HepG2 (cell line): ENCODE data around the gene PDCD11. TPM values are rescaled to one million over a fixed set of nuclear protein-coding genes. Genes with fewer than 3 reads are reported as not detected.

ENCODE experiments used
- ATAC-seq: fragments of 200-7000 bp; cut with Tn5 transposase; 3 replicates; pipeline ENCODE4 v1.9.1; 2020; ENCODE audit warnings: mild to moderate bottlenecking, moderate library complexity
- BruUV-seq: library from RNA; stranded (reverse); fragments of 400-500 nt; replicated peaks from 2 replicates; lab custom pipeline; 2021; lab: Mats Ljungman, UMichigan
- CTCF ChIA-PET: fragments of 300-600 bp; formaldehyde crosslinking; extraction: SDS; loops from one replicate; lab custom pipeline; 2021; ENCODE audit warnings: low total read pairs, inconsistent platforms, low intra/inter-chr PET ratio; lab: Yijun Ruan, JAX
- POLR2A ChIA-PET: fragments of 350-600 bp; sonication (Branson Sonifier 250); formaldehyde crosslinking; loops from one replicate; lab custom pipeline; 2020; ENCODE audit warnings: antibody characterized with exemption, inconsistent platforms; lab: Yijun Ruan, JAX
- DNase-seq: peaks from one replicate; pipeline ENCODE4 v3.0.0-alpha.2; 2015; ENCODE audit warnings: low spot score
- FAIRE-seq: peaks from 3 replicates; lab custom pipeline; 2011; peaks lifted over from hg19 to GRCh38; lab: Jason Lieb, UNC
- H2AFZ ChIP-seq: one replicate; pipeline ENCODE4 v1.6.1; 2011; ENCODE audit warnings: low read length, inconsistent platforms
- H3K27ac ChIP-seq: fragments of 300-600 bp; 3 replicates; pipeline ENCODE4 v1.8.0; 2011; ENCODE audit warnings: mixed run types, mild to moderate bottlenecking, mixed read lengths, low read length, inconsistent platforms; ENCODE audit not compliant: insufficient read depth; ENCODE audit errors: extremely low read length
- H3K27me3 ChIP-seq, 2 experiments: fragments of 200-600 bp in 1 of 2; 2 replicates in 1 of 2; 3 replicates in 1 of 2; pipeline versions ENCODE4 v1.6.0 to v1.8.0; 2011; ENCODE audit warnings: low read length in 2 of 2, mild to moderate bottlenecking in 2 of 2, moderate library complexity in 2 of 2, inconsistent platforms in 1 of 2; ENCODE audit not compliant: insufficient read depth in 2 of 2, control insufficient read depth in 1 of 2
- H3K36me3 ChIP-seq, 2 experiments: fragments of 200-600 bp in 1 of 2; replicated peaks in 1 of 2; 2 replicates in 1 of 2; 3 replicates in 1 of 2; pipeline versions ENCODE4 v1.5.1 to v1.8.0; 2011; ENCODE audit warnings: low read length in 2 of 2, inconsistent platforms in 1 of 2; ENCODE audit not compliant: insufficient read depth in 2 of 2, control insufficient read depth in 1 of 2
- H3K4me1 ChIP-seq: 2 replicates; pipeline ENCODE4 v1.5.1; 2012; ENCODE audit warnings: low read length, inconsistent platforms; ENCODE audit not compliant: insufficient read depth
- H3K4me2 ChIP-seq: 2 replicates; pipeline ENCODE4 v1.6.0; 2011; ENCODE audit warnings: low read depth, low read length, inconsistent platforms
- H3K4me3 ChIP-seq, 3 experiments: fragments of 200-600 bp in 1 of 3; sonication (generic), shearing (Covaris generic) in 1 of 3; replicated peaks in 1 of 3; 2 replicates each; pipeline ENCODE4 v1.5.1; 2011 to 2016; ENCODE audit warnings: low read length in 3 of 3, inconsistent platforms in 2 of 3, low read depth in 2 of 3, mild to moderate bottlenecking in 2 of 3, control low read depth in 1 of 3, mixed read lengths in 1 of 3; ENCODE audit not compliant: insufficient read depth in 1 of 3
- H3K79me2 ChIP-seq: one replicate; pipeline ENCODE4 v1.6.1; 2011; ENCODE audit warnings: low read length, inconsistent platforms; ENCODE audit not compliant: insufficient read depth
- H3K9ac ChIP-seq: 2 replicates; pipeline ENCODE4 v1.6.0; 2011; ENCODE audit warnings: mild to moderate bottlenecking, low read depth, low read length, inconsistent platforms; ENCODE audit not compliant: insufficient read depth
- H3K9me3 ChIP-seq: 2 replicates; pipeline ENCODE4 v1.5.1; 2012; ENCODE audit warnings: mild to moderate bottlenecking, low read length
- H4K20me1 ChIP-seq: 2 replicates; pipeline ENCODE4 v1.6.0; 2011; ENCODE audit warnings: inconsistent platforms, mild to moderate bottlenecking, low read length, moderate library complexity; ENCODE audit not compliant: insufficient read depth
- ARNT2 ChIP-seq: sonication (generic); formaldehyde crosslinking; IDR thresholded peaks from 2 replicates; pipeline ENCODE4 v1.8.0; 2022; ENCODE audit warnings: mild to moderate bottlenecking, low read depth, missing genetic modification reagents, moderate library complexity
- ARNTL ChIP-seq: sonication (generic); formaldehyde crosslinking; IDR thresholded peaks from 2 replicates; pipeline ENCODE4 v1.4.0; 2020; ENCODE audit warnings: mild to moderate bottlenecking, missing genetic modification reagents
- ATAD3A ChIP-seq: sonication (generic); formaldehyde crosslinking; IDR thresholded peaks from 2 replicates; pipeline ENCODE4 v1.4.0; 2020; ENCODE audit warnings: missing genetic modification reagents
- GATA4 ChIP-seq: sonication (generic); IDR thresholded peaks from 2 replicates; pipeline ENCODE4 v1.6.1; 2016; ENCODE audit warnings: antibody characterized with exemption, low read depth, borderline replicate concordance
- REL ChIP-seq: sonication (generic); formaldehyde crosslinking; conservative IDR thresholded peaks from 2 replicates; pipeline ENCODE4 v1.8.0; 2022; ENCODE audit warnings: mild to moderate bottlenecking, missing genetic modification reagents, moderate library complexity
- SMAD1 ChIP-seq: sonication (generic); formaldehyde crosslinking; IDR thresholded peaks from 2 replicates; pipeline ENCODE4 v1.4.0; 2020; ENCODE audit warnings: missing genetic modification reagents, low read depth, mild to moderate bottlenecking, borderline replicate concordance
- ZNF431 ChIP-seq: sonication (generic); formaldehyde crosslinking; IDR thresholded peaks from 2 replicates; pipeline ENCODE4 v1.9.0; 2022; ENCODE audit warnings: missing genetic modification reagents, low read depth, mild to moderate bottlenecking, borderline replicate concordance
- ZNF883 ChIP-seq: sonication (generic); formaldehyde crosslinking; IDR thresholded peaks from 2 replicates; pipeline ENCODE4 v1.5.1; 2020; ENCODE audit warnings: mild to moderate bottlenecking, missing genetic modification reagents; ENCODE audit errors: not compliant biosample characterization
- WGBS: methylation state at CpG from one replicate; pipeline ENCODE4 v1.1.6; 2017; ENCODE audit warnings: low lambda C conversion rate; 5-methylcytosine and 5-hydroxymethylcytosine counted together
- in situ Hi-C: cut with HindIII; loops from 2 replicates; pipeline ENCODE4 v1.10.0; 2017; ENCODE audit warnings: low pct_unique_long_range_greater_than_20kb; ENCODE audit not compliant: extremely low pct_ligation_motif_present
- intact Hi-C: fragments of 100-400 bp; cut with micrococcal nuclease; formaldehyde crosslinking; loops from one replicate; pipeline ENCODE4 v1.10.0; 2022; ENCODE audit not compliant: unreplicated experiment
- polyA plus RNA-seq, 8 experiments: library from polyadenylated mRNA; depleted of rRNA in 3 of 8; stranded (reverse) in 7 of 8; unstranded in 1 of 8; fragments of >200 nt; fragmentation: Illumina TruSeq in 4 of 8; extraction: Trizol in 4 of 8; gene quantifications; 2 replicates each; pipeline versions ENCODE4 v1.2.1 to v1.2.3, GENCODE V29; 2011 to 2016; ENCODE audit warnings: low read depth in 4 of 8, missing spikeins in 1 of 8, mixed read lengths in 1 of 8; ENCODE audit not compliant: insufficient read depth in 1 of 8
- total RNA-seq, 5 experiments: library from RNA; depleted of rRNA; stranded (reverse); fragments of >200 nt; fragmentation: Illumina TruSeq; extraction: Trizol; gene quantifications; 2 replicates each; pipeline ENCODE4 v1.2.3, GENCODE V29; 2016; ENCODE audit warnings: low read depth in 1 of 5
- TF ChIP-seq, protein P1 (sequence below): sonication (generic); formaldehyde crosslinking; IDR thresholded peaks from 2 replicates; pipeline ENCODE4 v1.4.0; 2020; ENCODE audit warnings: missing genetic modification reagents
- TF ChIP-seq, protein P2 (sequence below): sonication (generic); formaldehyde crosslinking; conservative IDR thresholded peaks from 2 replicates; pipeline ENCODE4 v1.8.0; 2022; ENCODE audit warnings: missing genetic modification reagents
- TF ChIP-seq, protein P3 (sequence below): sonication (generic); formaldehyde crosslinking; IDR thresholded peaks from 2 replicates; pipeline ENCODE4 v1.9.0; 2021; ENCODE audit warnings: missing genetic modification reagents, borderline replicate concordance
- TF ChIP-seq, protein P4 (sequence below): sonication (generic); formaldehyde crosslinking; IDR thresholded peaks from 2 replicates; pipeline ENCODE4 v1.4.0; 2020; ENCODE audit warnings: mild to moderate bottlenecking, missing genetic modification reagents

Gene PDCD11
- total and polyA plus RNA-seq, 2 of the 13 experiments (the other 11 are each of a cell fraction or from before 2014, with no cell fraction given): 12.8 to 52.8 TPM

DNA sequence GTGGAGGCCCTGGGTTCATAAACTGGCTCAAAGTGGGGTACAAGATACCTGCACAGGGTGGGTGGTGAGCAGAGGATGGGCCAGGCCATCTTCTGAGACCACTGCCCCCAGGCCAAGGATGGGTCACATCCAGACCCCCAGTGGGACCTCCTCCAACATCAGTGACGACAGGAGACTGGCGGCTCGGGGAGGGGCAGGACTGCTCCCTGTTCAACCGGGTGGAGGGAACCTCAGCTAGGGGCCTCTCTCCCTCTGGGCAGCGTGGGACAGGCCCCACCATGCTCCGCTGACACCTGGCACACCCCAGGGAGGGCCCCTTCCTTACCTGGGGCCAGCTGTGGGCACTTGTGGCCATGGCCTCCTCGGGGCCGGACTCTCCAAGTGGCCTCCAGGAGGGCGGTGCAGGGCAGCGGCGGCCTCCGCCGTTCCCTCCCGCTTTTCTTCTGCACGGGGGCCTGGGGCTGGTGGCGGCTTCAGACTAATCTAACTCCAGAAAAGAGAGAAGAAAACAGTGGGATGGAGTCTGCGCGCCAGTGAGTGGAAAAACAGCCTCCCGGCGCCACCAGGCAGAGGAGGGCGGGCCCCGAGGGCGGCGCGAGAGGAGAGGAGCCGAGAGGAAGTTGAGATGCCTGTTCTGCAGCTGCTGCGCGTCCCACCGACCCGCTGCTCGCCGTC lies 55.5 kb downstream of the PDCD11 start, which contains the start of gene CALHM2:
Gene CALHM2, minus strand, starts transcription at position 540 of the 675 bp plus-strand sequence. CDS start 2,429 bp downstream, outside the sequence.
- no TSS peak for BruUV-seq
- Histone ChIP-seq H3K9me3 (no peaks in the 10 kb centered on the region), H2AFZ (no peak within 1 kb of the TSS), H3K4me2 (peak within 1 kb of the TSS; percentile 81), H3K27me3 (peaks cover 2 to 32% of the 10 kb centered on the region in 2 experiments), H3K27ac (no peak within 1 kb of the TSS), H3K4me1 (peaks cover 25% of the 10 kb centered on the region), H3K36me3 (no peaks in the 10 kb centered on the region; a peak in 1 of 5 replicates), H3K79me2 (no peaks in the 10 kb centered on the region), H4K20me1 (no peaks in the 10 kb centered on the region), H3K4me3 (peak within 1 kb of the TSS; percentile 54 to 69 (median 54)), H3K9ac (peak within 1 kb of the TSS; percentile 30; the same call in 1 of the 2 replicates)
- FAIRE-seq (no peak), DNase-seq (peak; percentile 13), ATAC-seq (peak; percentile 77)
- ChIA-PET CTCF (no interaction called here), POLR2A (interaction anchor here (1.0 kb wide), 1 partner anchor 10 kb away, joined by 3 read pairs; no protein-coding TSS in a partner anchor)
- intact Hi-C loops (no loop called here), in situ Hi-C loops (no loop called here)
- 6% methylated on average over 17 of the region's 32 CpGs for WGBS
- TF ChIP-seq, protein P1, sequence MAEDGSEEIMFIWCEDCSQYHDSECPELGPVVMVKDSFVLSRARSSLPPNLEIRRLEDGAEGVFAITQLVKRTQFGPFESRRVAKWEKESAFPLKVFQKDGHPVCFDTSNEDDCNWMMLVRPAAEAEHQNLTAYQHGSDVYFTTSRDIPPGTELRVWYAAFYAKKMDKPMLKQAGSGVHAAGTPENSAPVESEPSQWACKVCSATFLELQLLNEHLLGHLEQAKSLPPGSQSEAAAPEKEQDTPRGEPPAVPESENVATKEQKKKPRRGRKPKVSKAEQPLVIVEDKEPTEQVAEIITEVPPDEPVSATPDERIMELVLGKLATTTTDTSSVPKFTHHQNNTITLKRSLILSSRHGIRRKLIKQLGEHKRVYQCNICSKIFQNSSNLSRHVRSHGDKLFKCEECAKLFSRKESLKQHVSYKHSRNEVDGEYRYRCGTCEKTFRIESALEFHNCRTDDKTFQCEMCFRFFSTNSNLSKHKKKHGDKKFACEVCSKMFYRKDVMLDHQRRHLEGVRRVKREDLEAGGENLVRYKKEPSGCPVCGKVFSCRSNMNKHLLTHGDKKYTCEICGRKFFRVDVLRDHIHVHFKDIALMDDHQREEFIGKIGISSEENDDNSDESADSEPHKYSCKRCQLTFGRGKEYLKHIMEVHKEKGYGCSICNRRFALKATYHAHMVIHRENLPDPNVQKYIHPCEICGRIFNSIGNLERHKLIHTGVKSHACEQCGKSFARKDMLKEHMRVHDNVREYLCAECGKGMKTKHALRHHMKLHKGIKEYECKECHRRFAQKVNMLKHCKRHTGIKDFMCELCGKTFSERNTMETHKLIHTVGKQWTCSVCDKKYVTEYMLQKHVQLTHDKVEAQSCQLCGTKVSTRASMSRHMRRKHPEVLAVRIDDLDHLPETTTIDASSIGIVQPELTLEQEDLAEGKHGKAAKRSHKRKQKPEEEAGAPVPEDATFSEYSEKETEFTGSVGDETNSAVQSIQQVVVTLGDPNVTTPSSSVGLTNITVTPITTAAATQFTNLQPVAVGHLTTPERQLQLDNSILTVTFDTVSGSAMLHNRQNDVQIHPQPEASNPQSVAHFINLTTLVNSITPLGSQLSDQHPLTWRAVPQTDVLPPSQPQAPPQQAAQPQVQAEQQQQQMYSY: peak; percentile 57
- TF ChIP-seq ARNT2: 0 out of 2 replicates have a peak, but pooled peaks have one; percentile 16
- TF ChIP-seq ARNTL (CRISPR knock-in tag): no peak
- TF ChIP-seq, protein P2, sequence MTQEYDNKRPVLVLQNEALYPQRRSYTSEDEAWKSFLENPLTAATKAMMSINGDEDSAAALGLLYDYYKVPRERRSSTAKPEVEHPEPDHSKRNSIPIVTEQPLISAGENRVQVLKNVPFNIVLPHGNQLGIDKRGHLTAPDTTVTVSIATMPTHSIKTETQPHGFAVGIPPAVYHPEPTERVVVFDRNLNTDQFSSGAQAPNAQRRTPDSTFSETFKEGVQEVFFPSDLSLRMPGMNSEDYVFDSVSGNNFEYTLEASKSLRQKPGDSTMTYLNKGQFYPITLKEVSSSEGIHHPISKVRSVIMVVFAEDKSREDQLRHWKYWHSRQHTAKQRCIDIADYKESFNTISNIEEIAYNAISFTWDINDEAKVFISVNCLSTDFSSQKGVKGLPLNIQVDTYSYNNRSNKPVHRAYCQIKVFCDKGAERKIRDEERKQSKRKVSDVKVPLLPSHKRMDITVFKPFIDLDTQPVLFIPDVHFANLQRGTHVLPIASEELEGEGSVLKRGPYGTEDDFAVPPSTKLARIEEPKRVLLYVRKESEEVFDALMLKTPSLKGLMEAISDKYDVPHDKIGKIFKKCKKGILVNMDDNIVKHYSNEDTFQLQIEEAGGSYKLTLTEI (CRISPR knock-in tag): no peak
- TF ChIP-seq, protein P3, sequence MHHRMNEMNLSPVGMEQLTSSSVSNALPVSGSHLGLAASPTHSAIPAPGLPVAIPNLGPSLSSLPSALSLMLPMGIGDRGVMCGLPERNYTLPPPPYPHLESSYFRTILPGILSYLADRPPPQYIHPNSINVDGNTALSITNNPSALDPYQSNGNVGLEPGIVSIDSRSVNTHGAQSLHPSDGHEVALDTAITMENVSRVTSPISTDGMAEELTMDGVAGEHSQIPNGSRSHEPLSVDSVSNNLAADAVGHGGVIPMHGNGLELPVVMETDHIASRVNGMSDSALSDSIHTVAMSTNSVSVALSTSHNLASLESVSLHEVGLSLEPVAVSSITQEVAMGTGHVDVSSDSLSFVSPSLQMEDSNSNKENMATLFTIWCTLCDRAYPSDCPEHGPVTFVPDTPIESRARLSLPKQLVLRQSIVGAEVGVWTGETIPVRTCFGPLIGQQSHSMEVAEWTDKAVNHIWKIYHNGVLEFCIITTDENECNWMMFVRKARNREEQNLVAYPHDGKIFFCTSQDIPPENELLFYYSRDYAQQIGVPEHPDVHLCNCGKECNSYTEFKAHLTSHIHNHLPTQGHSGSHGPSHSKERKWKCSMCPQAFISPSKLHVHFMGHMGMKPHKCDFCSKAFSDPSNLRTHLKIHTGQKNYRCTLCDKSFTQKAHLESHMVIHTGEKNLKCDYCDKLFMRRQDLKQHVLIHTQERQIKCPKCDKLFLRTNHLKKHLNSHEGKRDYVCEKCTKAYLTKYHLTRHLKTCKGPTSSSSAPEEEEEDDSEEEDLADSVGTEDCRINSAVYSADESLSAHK (CRISPR knock-in tag): no peak
- TF ChIP-seq SMAD1 (CRISPR knock-in tag): no peak
- 0 out of 2 replicates have a peak, but pooled peaks have one; percentile 54 for TF ChIP-seq REL (CRISPR knock-in tag)
- TF ChIP-seq ZNF431: no peak
- TF ChIP-seq GATA4: no peak
- no peak for TF ChIP-seq ZNF883 (CRISPR knock-in tag)
- TF ChIP-seq ATAD3A (CRISPR knock-in tag): no peak
- TF ChIP-seq, protein P4, sequence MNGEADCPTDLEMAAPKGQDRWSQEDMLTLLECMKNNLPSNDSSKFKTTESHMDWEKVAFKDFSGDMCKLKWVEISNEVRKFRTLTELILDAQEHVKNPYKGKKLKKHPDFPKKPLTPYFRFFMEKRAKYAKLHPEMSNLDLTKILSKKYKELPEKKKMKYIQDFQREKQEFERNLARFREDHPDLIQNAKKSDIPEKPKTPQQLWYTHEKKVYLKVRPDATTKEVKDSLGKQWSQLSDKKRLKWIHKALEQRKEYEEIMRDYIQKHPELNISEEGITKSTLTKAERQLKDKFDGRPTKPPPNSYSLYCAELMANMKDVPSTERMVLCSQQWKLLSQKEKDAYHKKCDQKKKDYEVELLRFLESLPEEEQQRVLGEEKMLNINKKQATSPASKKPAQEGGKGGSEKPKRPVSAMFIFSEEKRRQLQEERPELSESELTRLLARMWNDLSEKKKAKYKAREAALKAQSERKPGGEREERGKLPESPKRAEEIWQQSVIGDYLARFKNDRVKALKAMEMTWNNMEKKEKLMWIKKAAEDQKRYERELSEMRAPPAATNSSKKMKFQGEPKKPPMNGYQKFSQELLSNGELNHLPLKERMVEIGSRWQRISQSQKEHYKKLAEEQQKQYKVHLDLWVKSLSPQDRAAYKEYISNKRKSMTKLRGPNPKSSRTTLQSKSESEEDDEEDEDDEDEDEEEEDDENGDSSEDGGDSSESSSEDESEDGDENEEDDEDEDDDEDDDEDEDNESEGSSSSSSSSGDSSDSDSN (CRISPR knock-in tag): 0 out of 2 replicates have a peak, but pooled peaks have one; percentile 21
